Neural cell (in vitro differentiated cells): Measurements from ENCODE around the gene PRTN3. TPM values are rescaled to one million over a fixed set of nuclear protein-coding genes. Genes with fewer than 3 reads are reported as not detected.

Experiments
- H2AFZ ChIP-seq: fragments of 200-600, 300-800 bp; sonication (generic), shearing (Covaris generic); 2 replicates; pipeline ENCODE4 v1.6.0; 2014; ENCODE audit warnings: low read depth, mild to moderate bottlenecking, antibody characterized with exemption, low read length, moderate library complexity
- H3F3A ChIP-seq: fragments of 200-600 bp; shearing (Covaris generic); 2 replicates; pipeline ENCODE4 v1.6.1; 2016; ENCODE audit warnings: mild to moderate bottlenecking, moderate library complexity, mixed read lengths, antibody characterized with exemption, low read length; ENCODE audit not compliant: insufficient read depth, poor library complexity, severe bottlenecking
- H3K27ac ChIP-seq: fragments of 200-600, 300-800 bp; sonication (generic), shearing (Covaris generic); 2 replicates; pipeline ENCODE4 v1.5.1; 2014; ENCODE audit warnings: mild to moderate bottlenecking, low read length, moderate library complexity
- H3K27me3 ChIP-seq: fragments of 300-800, 200-600 bp; sonication (generic), shearing (Covaris generic); 2 replicates; pipeline ENCODE4 v1.6.0; 2014; ENCODE audit warnings: mild to moderate bottlenecking, low read depth, low read length, moderate library complexity; ENCODE audit not compliant: insufficient read depth
- H3K36me3 ChIP-seq: fragments of 300-800, 200-600 bp; sonication (generic), shearing (Covaris generic); 2 replicates; pipeline ENCODE4 v1.5.1; 2014; ENCODE audit warnings: mild to moderate bottlenecking, antibody characterized with exemption, low read length, moderate library complexity; ENCODE audit not compliant: insufficient read depth
- H3K4me2 ChIP-seq: fragments of 300-800, 200-600 bp; sonication (generic), shearing (Covaris generic); 2 replicates; pipeline ENCODE4 v1.6.0; 2014; ENCODE audit warnings: mild to moderate bottlenecking, low read length
- H3K4me3 ChIP-seq: fragments of 300-800, 200-600 bp; sonication (generic), shearing (Covaris generic); 2 replicates; pipeline ENCODE4 v1.5.1; 2014; ENCODE audit warnings: mild to moderate bottlenecking, low read length, moderate library complexity
- H3K79me2 ChIP-seq: fragments of 200-600 bp; shearing (Covaris generic); replicated peaks from 2 replicates; pipeline ENCODE4 v1.6.0; 2014; ENCODE audit warnings: mild to moderate bottlenecking, low read length, moderate library complexity; ENCODE audit not compliant: insufficient read depth
- H3K9ac ChIP-seq: fragments of 300-800, 200-600 bp; sonication (generic), shearing (Covaris generic); 2 replicates; pipeline ENCODE4 v1.6.1; 2016; ENCODE audit warnings: mild to moderate bottlenecking, low read length, mixed read lengths
- H3K9me2 ChIP-seq: fragments of 200-600 bp; shearing (Covaris generic); 2 replicates; pipeline ENCODE4 v1.6.1; 2016; ENCODE audit warnings: mild to moderate bottlenecking, low read length, mixed read lengths; ENCODE audit not compliant: insufficient read depth
- H3K9me3 ChIP-seq: fragments of 200-600, 300-800 bp; sonication (generic), shearing (Covaris generic); 2 replicates; pipeline ENCODE4 v1.6.1; 2016; ENCODE audit warnings: mild to moderate bottlenecking, mixed run types, low read length, moderate library complexity, mixed read lengths
- H4K20me1 ChIP-seq: fragments of 200-600 bp; shearing (Covaris generic); 2 replicates; pipeline ENCODE4 v1.6.1; 2016; ENCODE audit warnings: mild to moderate bottlenecking, mixed run types; ENCODE audit not compliant: insufficient read depth
- CTCF ChIP-seq: fragments of 450-650 bp; IDR thresholded peaks from 2 replicates; pipeline ENCODE4 v1.5.1; 2014; ENCODE audit warnings: antibody characterized with exemption, mild to moderate bottlenecking, moderate library complexity; ENCODE audit not compliant: poor library complexity, severe bottlenecking
- EP300 ChIP-seq: fragments of 450-650 bp; conservative IDR thresholded peaks from 2 replicates; pipeline ENCODE4 v1.6.1; 2014; ENCODE audit warnings: antibody characterized with exemption, mild to moderate bottlenecking, moderate library complexity; ENCODE audit not compliant: poor library complexity, severe bottlenecking
- EZH2 ChIP-seq: fragments of 200-600, 300-800 bp; shearing (Covaris generic), sonication (generic); IDR thresholded peaks from 2 replicates; pipeline ENCODE4 v1.6.1; 2014; ENCODE audit warnings: antibody characterized with exemption, low read length, borderline replicate concordance, mild to moderate bottlenecking; ENCODE audit not compliant: insufficient read depth, poor library complexity, severe bottlenecking
- MXI1 ChIP-seq: fragments of 450-650 bp; conservative IDR thresholded peaks from 2 replicates; pipeline ENCODE4 v1.6.1; 2014; ENCODE audit warnings: antibody characterized with exemption, mild to moderate bottlenecking; ENCODE audit not compliant: poor library complexity, severe bottlenecking
- POLR2AphosphoS5 ChIP-seq: IDR thresholded peaks from 2 replicates; pipeline ENCODE4 v1.6.1; 2012
- RAD21 ChIP-seq: fragments of 450-650 bp; conservative IDR thresholded peaks from 2 replicates; pipeline ENCODE4 v1.6.1; 2014; ENCODE audit warnings: antibody characterized with exemption, mild to moderate bottlenecking, moderate library complexity
- SMC3 ChIP-seq: fragments of 450-650 bp; conservative IDR thresholded peaks from 2 replicates; pipeline ENCODE4 v1.6.1; 2014; ENCODE audit warnings: antibody characterized with exemption, mild to moderate bottlenecking, moderate library complexity; ENCODE audit not compliant: poor library complexity
- TAF1 ChIP-seq: IDR thresholded peaks from 2 replicates; pipeline ENCODE4 v1.6.1; 2012; ENCODE audit warnings: low read depth
- polyA plus RNA-seq: library from polyadenylated mRNA; depleted of rRNA; stranded (reverse); fragments of >200 nt; gene quantifications from 2 replicates; pipeline ENCODE4 v1.2.3, GENCODE V29; 2014
- TF ChIP-seq, protein P1 (sequence below): IDR thresholded peaks from 2 replicates; pipeline ENCODE4 v1.6.1; 2012; ENCODE audit warnings: borderline replicate concordance

PRTN3 gene
- polyA plus RNA-seq, 1 donor from 2014 or later, result not detected

- Histone ChIP-seq H3K79me2 (peaks cover 53% of the 10 kb centered on the region), H3K4me3 (no peak overlapping the region)
- TF ChIP-seq MXI1 (no peak), EZH2 (no peak), RAD21 (no peak), CTCF (no peak), SMC3 (no peak)
- TF ChIP-seq, protein P1, sequence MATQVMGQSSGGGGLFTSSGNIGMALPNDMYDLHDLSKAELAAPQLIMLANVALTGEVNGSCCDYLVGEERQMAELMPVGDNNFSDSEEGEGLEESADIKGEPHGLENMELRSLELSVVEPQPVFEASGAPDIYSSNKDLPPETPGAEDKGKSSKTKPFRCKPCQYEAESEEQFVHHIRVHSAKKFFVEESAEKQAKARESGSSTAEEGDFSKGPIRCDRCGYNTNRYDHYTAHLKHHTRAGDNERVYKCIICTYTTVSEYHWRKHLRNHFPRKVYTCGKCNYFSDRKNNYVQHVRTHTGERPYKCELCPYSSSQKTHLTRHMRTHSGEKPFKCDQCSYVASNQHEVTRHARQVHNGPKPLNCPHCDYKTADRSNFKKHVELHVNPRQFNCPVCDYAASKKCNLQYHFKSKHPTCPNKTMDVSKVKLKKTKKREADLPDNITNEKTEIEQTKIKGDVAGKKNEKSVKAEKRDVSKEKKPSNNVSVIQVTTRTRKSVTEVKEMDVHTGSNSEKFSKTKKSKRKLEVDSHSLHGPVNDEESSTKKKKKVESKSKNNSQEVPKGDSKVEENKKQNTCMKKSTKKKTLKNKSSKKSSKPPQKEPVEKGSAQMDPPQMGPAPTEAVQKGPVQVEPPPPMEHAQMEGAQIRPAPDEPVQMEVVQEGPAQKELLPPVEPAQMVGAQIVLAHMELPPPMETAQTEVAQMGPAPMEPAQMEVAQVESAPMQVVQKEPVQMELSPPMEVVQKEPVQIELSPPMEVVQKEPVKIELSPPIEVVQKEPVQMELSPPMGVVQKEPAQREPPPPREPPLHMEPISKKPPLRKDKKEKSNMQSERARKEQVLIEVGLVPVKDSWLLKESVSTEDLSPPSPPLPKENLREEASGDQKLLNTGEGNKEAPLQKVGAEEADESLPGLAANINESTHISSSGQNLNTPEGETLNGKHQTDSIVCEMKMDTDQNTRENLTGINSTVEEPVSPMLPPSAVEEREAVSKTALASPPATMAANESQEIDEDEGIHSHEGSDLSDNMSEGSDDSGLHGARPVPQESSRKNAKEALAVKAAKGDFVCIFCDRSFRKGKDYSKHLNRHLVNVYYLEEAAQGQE, result no peak
Observed at GRCh38 chr19:803686-804418, 36.9 kb upstream of the PRTN3 start.

DNA sequence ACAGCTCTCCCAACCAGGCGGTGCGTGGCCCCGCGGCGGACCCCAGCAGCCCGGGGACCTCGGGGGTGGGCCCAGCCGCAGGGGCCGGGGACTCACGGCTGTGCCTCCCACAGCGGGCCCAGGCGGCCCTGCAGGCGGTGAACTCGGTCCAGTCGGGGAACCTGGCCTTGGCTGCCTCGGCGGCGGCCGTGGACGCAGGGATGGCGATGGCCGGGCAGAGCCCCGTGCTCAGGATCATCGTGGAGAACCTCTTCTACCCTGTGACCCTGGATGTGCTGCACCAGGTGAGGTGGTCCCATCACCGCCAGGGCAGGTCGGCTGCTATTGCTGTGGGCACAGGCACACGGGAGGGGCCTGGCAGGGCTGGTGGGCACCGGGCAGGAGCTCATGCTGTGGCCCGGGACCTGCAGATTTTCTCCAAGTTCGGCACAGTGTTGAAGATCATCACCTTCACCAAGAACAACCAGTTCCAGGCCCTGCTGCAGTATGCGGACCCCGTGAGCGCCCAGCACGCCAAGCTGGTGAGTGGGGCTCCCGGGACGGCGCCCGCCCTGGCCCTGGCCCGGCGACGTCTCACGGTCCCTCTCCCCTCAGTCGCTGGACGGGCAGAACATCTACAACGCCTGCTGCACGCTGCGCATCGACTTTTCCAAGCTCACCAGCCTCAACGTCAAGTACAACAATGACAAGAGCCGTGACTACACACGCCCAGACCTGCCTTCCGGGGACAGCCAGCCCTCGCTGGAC is 36.2 kb upstream of the PRTN3 start:
- no peak overlapping the region for H3K9ac ChIP-seq
- no peaks in the 10 kb centered on the region for H3K27me3 ChIP-seq
- no peak overlapping the region for H3K4me2 ChIP-seq
- H3K27ac ChIP-seq, result no peak overlapping the region
- no peak overlapping the region for H3K4me3 ChIP-seq
- no peak overlapping the region for H2AFZ ChIP-seq
- no peaks in the 10 kb centered on the region for H3K9me3 ChIP-seq
- peaks cover 33% of the 10 kb centered on the region for H4K20me1 ChIP-seq
- no peak for TF ChIP-seq RAD21
- no peak for TF ChIP-seq POLR2AphosphoS5
- TF ChIP-seq EP300, result no peak
- no peak for TF ChIP-seq CTCF
- TF ChIP-seq, protein P1, result no peak
- no peak for TF ChIP-seq EZH2
- no peak for TF ChIP-seq TAF1
- no peak for TF ChIP-seq SMC3
- no peak for TF ChIP-seq MXI1
- H3K9me2 ChIP-seq, result no peaks in the 10 kb centered on the region
- peaks cover 46% of the 10 kb centered on the region for H3K79me2 ChIP-seq
- H3F3A ChIP-seq, result no peaks in the 10 kb centered on the region
- no peaks in the 10 kb centered on the region for H3K36me3 ChIP-seq

More at GRCh38 chr19:803686-804418, 36.9 kb upstream of the PRTN3 start:
- Histone ChIP-seq H3K9me3 (no peaks in the 10 kb centered on the region), H3K36me3 (no peaks in the 10 kb centered on the region), H3F3A (no peaks in the 10 kb centered on the region), H3K4me2 (no peak overlapping the region), H3K9me2 (no peaks in the 10 kb centered on the region), H3K9ac (no peak overlapping the region), H4K20me1 (peaks cover 40% of the 10 kb centered on the region), H2AFZ (no peak overlapping the region), H3K27ac (no peak overlapping the region), H3K27me3 (no peaks in the 10 kb centered on the region)
